Endothelial cell of umbilical vein (primary cell): ENCODE data around the gene ARL5B. TPM values are rescaled to one million over a fixed set of nuclear protein-coding genes. Genes with fewer than 3 reads are reported as not detected.
A peak's percentile ranks its signal among the peaks of the same experiment; 100 is the strongest.

Experiments used
- BruUV-seq: library from RNA; stranded (reverse); fragments of 400-500 nt; replicated peaks from 2 replicates; lab custom pipeline; 2021; lab: Mats Ljungman, UMichigan
- CTCF ChIA-PET: fragments of 300-600, 350-600 bp; sonication (Branson Sonifier 250); formaldehyde crosslinking; loops from one replicate; lab custom pipeline; 2021; ENCODE audit warnings: antibody characterized with exemption, inconsistent platforms; lab: Charles Lee
- POLR2A ChIA-PET: fragments of 300-600, 350-600 bp; sonication (Branson Sonifier 250); formaldehyde crosslinking; loops from one replicate; lab custom pipeline; 2021; ENCODE audit warnings: antibody characterized with exemption, inconsistent platforms; lab: Charles Lee
- DNase-seq: peaks from one replicate; pipeline ENCODE4 v3.0.0-alpha.2; 2011; ENCODE audit warnings: low read depth, low spot score
- FAIRE-seq: peaks from 2 replicates; lab custom pipeline; 2011; peaks lifted over from hg19 to GRCh38; lab: Jason Lieb, UNC
- H2AFZ ChIP-seq: 2 replicates; pipeline ENCODE4 v1.6.0; 2012; ENCODE audit warnings: low read depth, low read length, control low read depth, inconsistent platforms
- H3K27ac ChIP-seq: 2 replicates; pipeline ENCODE4 v1.5.1; 2011; ENCODE audit warnings: low read depth, mild to moderate bottlenecking, control low read depth, low read length, moderate library complexity; ENCODE audit not compliant: insufficient read depth
- H3K27me3 ChIP-seq, 2 experiments: 2 replicates each; pipeline versions ENCODE4 v1.6.0 to v1.6.1; 2011; ENCODE audit warnings: low read length in 2 of 2, mixed read lengths in 1 of 2; ENCODE audit not compliant: control insufficient read depth in 2 of 2, insufficient read depth in 2 of 2
- H3K36me3 ChIP-seq, 2 experiments: 2 replicates in 1 of 2; 3 replicates in 1 of 2; pipeline ENCODE4 v1.5.1; 2011; ENCODE audit warnings: low read length in 2 of 2, mild to moderate bottlenecking in 1 of 2, moderate library complexity in 1 of 2; ENCODE audit not compliant: control insufficient read depth in 2 of 2, insufficient read depth in 2 of 2; ENCODE audit errors: extremely low read depth in 1 of 2
- H3K4me1 ChIP-seq: 3 replicates; pipeline ENCODE4 v1.5.1; 2011; ENCODE audit warnings: mild to moderate bottlenecking, low read length; ENCODE audit not compliant: control insufficient read depth, insufficient read depth; ENCODE audit errors: extremely low read depth
- H3K4me2 ChIP-seq: 2 replicates; pipeline ENCODE4 v1.6.1; 2011; ENCODE audit warnings: low read length, control low read depth, mixed read lengths; ENCODE audit not compliant: insufficient read depth
- H3K4me3 ChIP-seq, 3 experiments: fragments of 200-600 bp in 1 of 3; sonication (generic), shearing (Covaris generic) in 1 of 3; replicated peaks in 1 of 3; 2 replicates each; pipeline ENCODE4 v1.5.1; 2011 to 2016; ENCODE audit warnings: control low read depth in 3 of 3, low read length in 3 of 3, mild to moderate bottlenecking in 2 of 3, inconsistent platforms in 1 of 3, low read depth in 1 of 3, moderate library complexity in 1 of 3; ENCODE audit not compliant: insufficient read depth in 1 of 3
- H3K79me2 ChIP-seq: 2 replicates; pipeline ENCODE4 v1.6.0; 2012; ENCODE audit warnings: low read length, inconsistent platforms; ENCODE audit not compliant: control insufficient read depth, insufficient read depth
- H3K9ac ChIP-seq: replicated peaks from 2 replicates; pipeline ENCODE3; 2011; ENCODE audit warnings: low read length, control low read depth; ENCODE audit not compliant: insufficient read depth; ENCODE audit errors: extremely low read depth
- H3K9me1 ChIP-seq: replicated peaks from 3 replicates; pipeline ENCODE4 v1.6.0; 2011; ENCODE audit warnings: mild to moderate bottlenecking, low read length; ENCODE audit not compliant: control insufficient read depth, insufficient read depth; ENCODE audit errors: extremely low read depth
- H3K9me3 ChIP-seq: replicated peaks from 2 replicates; pipeline ENCODE4 v1.5.1; 2012; ENCODE audit warnings: low read length, inconsistent platforms; ENCODE audit not compliant: control insufficient read depth, insufficient read depth
- H4K20me1 ChIP-seq: replicated peaks from 2 replicates; pipeline ENCODE3; 2011; ENCODE audit warnings: mild to moderate bottlenecking, low read length; ENCODE audit not compliant: control insufficient read depth, insufficient read depth; ENCODE audit errors: extremely low read depth
- CTCF ChIP-seq, 2 donors: IDR thresholded peaks; 1 replicate in 1 of 2; 2 replicates in 1 of 2; pipeline ENCODE4 v1.5.1; 2011; ENCODE audit warnings: low read length in 2 of 2, mild to moderate bottlenecking in 2 of 2, moderate library complexity in 2 of 2, control low read depth in 1 of 2, inconsistent platforms in 1 of 2, low read depth in 1 of 2; ENCODE audit not compliant: insufficient read depth in 1 of 2; ENCODE audit errors: extremely low read depth in 1 of 2
- EZH2 ChIP-seq: IDR thresholded peaks from 2 replicates; pipeline ENCODE4 v1.6.1; 2012; ENCODE audit warnings: borderline replicate concordance, low read depth, mild to moderate bottlenecking, moderate library complexity, low read length, inconsistent platforms; ENCODE audit not compliant: severe bottlenecking
- FOS ChIP-seq: IDR thresholded peaks from 2 replicates; pipeline ENCODE4 v1.6.1; 2011; ENCODE audit warnings: mild to moderate bottlenecking, low read length, moderate library complexity, borderline replicate concordance; ENCODE audit not compliant: insufficient read depth
- GATA2 ChIP-seq: IDR thresholded peaks from 2 replicates; pipeline ENCODE4 v1.7.0; 2011; ENCODE audit warnings: low read depth, mild to moderate bottlenecking, moderate library complexity, mixed read lengths, low read length; ENCODE audit not compliant: insufficient read length, insufficient read depth
- MAX ChIP-seq: IDR thresholded peaks from 2 replicates; pipeline ENCODE4 v1.6.1; 2011; ENCODE audit not compliant: insufficient read depth, insufficient read length
- MYC ChIP-seq: IDR thresholded peaks from one replicate; pipeline ENCODE4 v1.6.1; 2011; ENCODE audit warnings: mild to moderate bottlenecking, low read depth, low read length
- POLR2A ChIP-seq: IDR thresholded peaks from 2 replicates; pipeline ENCODE4 v1.6.1; 2012; ENCODE audit warnings: low read depth, mild to moderate bottlenecking, control low read depth, low read length
- POLR2AphosphoS5 ChIP-seq: IDR thresholded peaks from 2 replicates; pipeline ENCODE4 v1.6.1; 2012; ENCODE audit warnings: low read depth, mild to moderate bottlenecking, control low read depth, low read length, moderate library complexity; ENCODE audit not compliant: insufficient read depth
- dilution Hi-C: fragments of 300-500 bp; cut with MboI; formaldehyde crosslinking; loops from one replicate; pipeline ENCODE4 v1.15.0; 2019; ENCODE audit warnings: low sequenced_read_pairs; ENCODE audit not compliant: extremely low pct_ligation_motif_present
- intact Hi-C: fragments of 100-400 bp; cut with micrococcal nuclease; formaldehyde crosslinking; loops from one replicate; pipeline ENCODE4 v1.10.0; 2022
- polyA plus RNA-seq, 4 experiments: library from polyadenylated mRNA; depleted of rRNA in 3 of 4; stranded (reverse) in 3 of 4; unstranded in 1 of 4; fragments of >200 nt; gene quantifications; 2 replicates each; pipeline versions ENCODE4 v1.2.1 to v1.2.3, GENCODE V29; 2011 to 2012; ENCODE audit warnings: missing spikeins in 1 of 4
- total RNA-seq: library from RNA; stranded (reverse); gene quantifications from 2 replicates; pipeline ENCODE4 v1.2.3, GENCODE V29; 2021

ARL5B gene
- total and polyA plus RNA-seq, 2 donors (not counting 3 experiments of a cell fraction or from before 2014, with no cell fraction given) = 5.1 to 19.1 TPM

- Histone ChIP-seq H2AFZ (no peak overlapping the region), H3K4me2 (peak overlapping the region; percentile 24), H3K27me3 (no peaks in the 10 kb centered on the region), H3K9ac (no peak overlapping the region), H3K9me3 (no peaks in the 10 kb centered on the region), H3K4me3 (no peak overlapping the region), H3K79me2 (peaks cover 72% of the 10 kb centered on the region), H3K4me1 (peaks cover 8% of the 10 kb centered on the region), H3K27ac (no peak overlapping the region), H4K20me1 (no peaks in the 10 kb centered on the region), H3K36me3 (peaks cover 0 to 3% of the 10 kb centered on the region in 2 experiments), H3K9me1 (peaks cover 2% of the 10 kb centered on the region)
- TF ChIP-seq CTCF (IDR thresholded peaks at IDR 0.05; ENCODE audit: extremely low read depth in 1 of 2, insufficient read depth in 1 of 2, low read depth in 1 of 2, low read length in 2 of 2) (no peak), EZH2 (no peak), POLR2AphosphoS5 (no peak), POLR2A (no peak), GATA2 (no peak), MAX (no peak), FOS (no peak), MYC (no peak)
- FAIRE-seq (no peak), DNase-seq (peak; percentile 37)
- dilution Hi-C loops = no loop called here
- ChIA-PET CTCF (interaction anchor here (0.9 to 1.1 kb wide), 2 partner anchors 9 to 87 kb away, joined by 3 to 5 read pairs; no protein-coding TSS in a partner anchor), POLR2A (no interaction called here)
- no TSS peak for BruUV-seq
- intact Hi-C loops = no loop called here
Measured at GRCh38 chr10:18666810-18667209, 7.6 kb downstream of the ARL5B start.
